Measurements from ENCODE around the gene GIPC3. TPM values are rescaled to one million over a fixed set of nuclear protein-coding genes. Genes with fewer than 3 reads are reported as not detected.

The GIPC3 gene
- total and polyA plus RNA-seq, 2 of the 8 experiments (the other 6 are each of a cell fraction or from before 2014, with no cell fraction given): 1.0 to 1.2 TPM

GRCh38 chr19:3589439-3589838, 4.2 kb downstream of the GIPC3 start (continued):
- no peak for TF ChIP-seq TAF7 (optimal IDR thresholded peaks at IDR 0.05; ENCODE audit: borderline replicate concordance, low read depth, low read length)
- no peak for TF ChIP-seq SAP30 (IDR thresholded peaks at IDR 0.05; ENCODE audit: insufficient read depth, insufficient replicate concordance, low read length)
- TF ChIP-seq POLR2AphosphoS5 (IDR thresholded peaks at IDR 0.05; ENCODE audit: low read depth, low read length): no peak
- no peak for TF ChIP-seq KDM1A (IDR thresholded peaks at IDR 0.05; ENCODE audit: borderline replicate concordance, low read length)
- no peak for TF ChIP-seq YY1 (IDR thresholded peaks at IDR 0.05; ENCODE audit: low read depth, low read length)
- no peak for TF ChIP-seq SIRT6 (IDR thresholded peaks at IDR 0.05; ENCODE audit: low read length)
